HG03457 (cell line): Measurements from ENCODE around the gene IGFBP7.

Source experiments
- ATAC-seq: cut with Tn5 transposase; IDR thresholded peaks from one replicate; pipeline ENCODE4 v1.9.1; 2021; ENCODE audit warnings: moderate number of reproducible peaks; ENCODE audit not compliant: unreplicated experiment

The IGFBP7 gene

GRCh38 chr4:57044279-57044678, 65.9 kb downstream of the IGFBP7 start:
- no peak for ATAC-seq

GRCh38 chr4:57043347-57044251, 66.6 kb downstream of the IGFBP7 start:
- ATAC-seq: no peak

GRCh38 chr4:57042711-57043169, 67.4 kb downstream of the IGFBP7 start:
- ATAC-seq: no peak

GRCh38 chr4:57041020-57041419, 69.2 kb downstream of the IGFBP7 start:
- ATAC-seq: no peak

GRCh38 chr4:57040510-57040909, 69.7 kb downstream of the IGFBP7 start:
- no peak for ATAC-seq

DNA sequence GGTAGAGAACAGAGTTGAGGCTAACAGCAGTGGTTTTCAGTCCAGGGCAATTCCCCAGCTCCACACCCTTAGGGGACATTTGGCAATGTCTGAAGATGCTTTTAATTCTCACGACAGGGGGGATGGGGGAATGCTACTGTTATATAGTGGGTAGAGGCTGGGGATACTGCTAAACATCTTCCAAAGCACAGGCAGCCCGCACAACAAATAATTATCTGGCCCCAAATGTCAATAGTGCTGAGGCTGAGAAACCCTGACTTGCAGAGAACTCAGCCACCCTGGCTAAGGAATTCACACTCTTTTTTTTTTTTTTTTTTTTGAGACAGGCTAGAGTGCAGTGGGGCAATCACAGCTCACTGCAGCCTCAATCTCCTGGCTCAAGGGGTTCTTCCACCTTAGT, 70.8 kb downstream of the IGFBP7 start:
- no peak for ATAC-seq

- ATAC-seq: no peak
Measured at GRCh38 chr4:57037982-57038604, 72.1 kb downstream of the IGFBP7 start.

- ATAC-seq: no peak
Measured at GRCh38 chr4:57034520-57034919, 75.7 kb downstream of the IGFBP7 start.

- no peak for ATAC-seq
Measured at GRCh38 chr4:57023104-57023503, 87.1 kb downstream of the IGFBP7 start.

GRCh38 chr4:57020467-57021101, 89.6 kb downstream of the IGFBP7 start:
- no peak for ATAC-seq

GRCh38 chr4:57018980-57019379, 91.2 kb downstream of the IGFBP7 start:
- ATAC-seq: no peak

GRCh38 chr4:57013543-57014120, 96.6 kb downstream of the IGFBP7 start:
- ATAC-seq: no peak

DNA sequence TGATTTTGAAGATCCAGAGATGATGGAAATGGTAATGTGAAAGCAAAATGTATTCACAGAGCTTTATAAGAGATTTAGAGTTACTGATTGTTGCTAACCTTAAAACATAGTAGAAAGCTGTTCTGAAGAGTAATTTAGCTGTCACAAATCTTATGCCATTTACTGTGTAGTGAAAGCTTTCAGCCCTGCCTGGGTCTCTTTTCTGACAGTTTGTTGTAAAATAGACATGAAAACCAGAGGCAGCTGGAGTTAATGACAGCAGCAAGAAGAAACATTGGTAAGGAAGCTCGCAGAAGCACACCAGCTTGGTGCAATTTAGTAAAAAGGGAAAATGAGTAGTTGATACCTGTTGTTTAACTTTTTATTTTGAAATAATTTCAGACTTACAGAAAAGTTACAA, 110.4 kb downstream of the IGFBP7 start:
- no peak for ATAC-seq

DNA sequence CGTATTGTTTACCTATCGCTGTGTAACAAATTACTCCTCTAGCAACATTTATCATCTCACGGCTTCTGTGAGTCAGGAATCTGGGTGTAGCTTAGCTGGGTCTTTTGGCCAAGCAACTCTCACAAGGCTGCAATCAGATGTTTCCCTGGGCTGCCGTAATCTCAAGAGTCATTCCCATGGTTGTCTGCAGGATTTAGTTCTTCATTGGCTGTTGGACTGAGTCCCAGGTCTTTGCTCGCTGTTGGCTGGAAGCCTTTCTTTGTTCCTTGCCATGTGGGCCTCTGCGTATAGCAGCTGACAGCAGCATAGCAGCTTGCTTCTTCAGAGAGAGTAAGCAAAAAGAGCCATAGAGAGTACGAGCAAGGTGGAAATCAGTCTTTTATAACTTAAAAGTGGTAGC, 114.7 kb downstream of the IGFBP7 start:
- ATAC-seq: no peak

DNA sequence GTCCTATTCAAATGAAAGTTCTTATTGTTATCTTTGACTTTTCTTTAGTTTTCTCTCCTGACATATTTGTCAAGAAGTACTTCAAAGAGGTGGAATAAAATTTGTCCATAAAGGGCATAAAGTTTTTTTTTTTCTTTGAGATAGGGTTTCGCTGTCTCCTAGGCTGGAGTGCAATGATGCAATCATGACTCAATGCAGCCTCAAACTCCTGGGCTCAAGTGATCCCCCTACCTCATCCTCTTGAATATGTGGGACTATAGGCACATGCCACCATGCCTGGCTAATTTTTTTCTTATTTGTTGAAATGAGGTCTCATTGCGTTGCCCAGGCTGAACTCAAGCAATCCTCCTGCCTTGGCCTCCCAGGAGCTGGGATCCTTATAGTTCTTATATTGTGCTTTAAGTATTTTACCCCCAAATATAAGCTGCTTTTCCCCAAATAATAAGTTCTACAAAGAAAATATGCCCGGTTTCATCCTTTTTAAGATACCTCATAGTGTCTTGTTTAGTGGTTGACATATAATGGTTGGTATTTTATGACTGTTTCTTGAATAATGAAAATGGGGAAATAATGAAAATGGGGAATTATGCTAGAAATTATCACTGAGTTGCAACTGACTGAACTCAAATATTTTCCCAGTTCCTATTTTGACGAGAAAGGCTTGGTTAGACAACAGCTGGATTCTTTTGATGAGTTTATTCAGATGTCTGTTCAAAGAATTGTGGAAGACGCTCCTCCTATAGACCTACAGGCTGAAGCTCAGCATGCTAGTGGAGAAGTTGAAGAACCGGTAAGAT, 119.9 kb downstream of the IGFBP7 start:
- no peak for ATAC-seq

DNA sequence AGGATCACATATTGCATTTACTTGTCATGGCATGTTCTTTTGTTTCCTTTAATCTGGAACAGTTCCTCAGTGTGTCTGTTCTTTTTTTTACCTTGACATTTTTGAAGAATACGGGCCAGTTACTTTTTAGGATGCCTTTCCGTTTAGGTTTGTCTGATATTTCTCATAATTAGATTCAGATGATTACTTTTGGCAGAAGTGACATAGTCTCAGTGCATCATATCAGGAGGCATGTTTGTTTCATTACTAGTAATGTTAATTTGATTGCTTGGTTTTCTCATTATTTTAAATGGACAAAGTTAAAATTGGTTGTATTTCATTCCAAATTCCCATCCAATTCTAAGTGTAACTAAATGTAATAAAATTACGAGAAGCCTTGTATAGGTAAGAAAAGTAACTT, 123.2 kb downstream of the IGFBP7 start:
- ATAC-seq: no peak

DNA sequence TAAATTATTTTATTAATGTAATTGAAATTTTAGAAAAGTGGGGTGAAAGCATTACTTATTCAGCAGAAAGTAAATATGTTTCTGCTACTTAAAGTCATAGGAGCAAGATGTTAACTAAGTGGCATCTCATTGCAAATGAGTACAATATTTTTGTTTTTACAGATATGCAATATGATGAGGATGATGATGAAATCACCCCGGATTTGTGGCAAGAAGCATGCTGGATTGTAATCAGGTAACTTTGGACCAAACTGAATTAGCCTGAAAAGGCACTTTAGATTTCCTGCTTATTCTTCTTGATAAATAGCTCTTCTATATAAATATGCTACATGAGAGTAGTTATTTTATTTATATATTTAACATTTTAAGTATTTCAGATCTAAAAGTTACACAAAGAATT, 124.0 kb downstream of the IGFBP7 start:
- ATAC-seq: no peak

DNA sequence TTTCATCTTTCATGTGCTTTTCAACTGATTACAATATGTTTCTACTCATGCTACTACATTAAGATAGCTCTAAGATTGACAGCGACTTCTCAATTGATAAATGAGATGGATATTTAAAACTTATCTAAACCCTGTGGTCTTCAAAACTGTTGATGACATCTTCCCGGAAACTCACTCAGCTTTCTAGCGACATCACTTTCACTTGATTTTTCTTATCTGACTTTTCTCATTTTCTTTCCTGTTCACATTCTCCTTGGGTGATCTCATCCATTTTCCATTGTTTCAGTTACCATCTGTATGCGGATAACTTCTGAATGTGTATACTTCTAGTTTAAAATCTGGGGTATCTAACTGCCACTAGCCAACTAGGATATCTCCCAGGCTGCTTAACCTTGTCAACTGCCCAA, 128.4 kb downstream of the IGFBP7 start:
- ATAC-seq: no peak
